Liver (tissue), 9 donors: ENCODE measurements around the gene HRCT1. TPM values are rescaled to one million over a fixed set of nuclear protein-coding genes. Genes with fewer than 3 reads are reported as not detected.

Experiments
- DNase-seq: peaks from one replicate; pipeline ENCODE4 v3.0.0-alpha.2; 2017; ENCODE audit warnings: low spot score
- H3K27ac ChIP-seq, 2 donors: one replicate each; pipeline ENCODE4 v1.7.0; 2013; ENCODE audit warnings: inconsistent platforms in 2 of 2, low read length in 2 of 2, control low read depth in 1 of 2, low read depth in 1 of 2, mild to moderate bottlenecking in 1 of 2
- H3K27me3 ChIP-seq, 4 donors: one replicate each; pipeline versions ENCODE4 v1.6.1 to v1.7.0; 2013; ENCODE audit warnings: low read length in 3 of 4, inconsistent platforms in 1 of 4, mild to moderate bottlenecking in 1 of 4, moderate library complexity in 1 of 4; ENCODE audit not compliant: control insufficient read depth in 4 of 4, insufficient read depth in 4 of 4
- H3K36me3 ChIP-seq, 4 donors: one replicate each; pipeline versions ENCODE4 v1.6.1 to v1.7.0; 2013; ENCODE audit warnings: low read length in 3 of 4, mild to moderate bottlenecking in 3 of 4, low read depth in 1 of 4, moderate library complexity in 1 of 4; ENCODE audit not compliant: control insufficient read depth in 4 of 4, insufficient read depth in 3 of 4
- H3K4me1 ChIP-seq, 4 donors: one replicate each; pipeline versions ENCODE4 v1.6.1 to v1.7.0; 2013; ENCODE audit warnings: low read length in 3 of 4, mild to moderate bottlenecking in 3 of 4, moderate library complexity in 1 of 4; ENCODE audit not compliant: control insufficient read depth in 4 of 4, insufficient read depth in 4 of 4
- H3K4me3 ChIP-seq, 3 donors: one replicate each; pipeline versions ENCODE4 v1.6.1 to v1.7.0; 2013; ENCODE audit warnings: low read length in 3 of 3, control low read depth in 1 of 3, low read depth in 1 of 3, mild to moderate bottlenecking in 1 of 3
- H3K9ac ChIP-seq, 2 donors: one replicate each; pipeline ENCODE4 v1.7.0; 2013; ENCODE audit warnings: low read length in 2 of 2, mild to moderate bottlenecking in 2 of 2, moderate library complexity in 2 of 2, control low read depth in 1 of 2, low read depth in 1 of 2
- H3K9me3 ChIP-seq, 4 donors: one replicate each; pipeline versions ENCODE4 v1.6.1 to v1.7.0; 2013; ENCODE audit warnings: low read length in 3 of 4; ENCODE audit not compliant: control insufficient read depth in 4 of 4
- EGR1 ChIP-seq, 2 donors: IDR thresholded peaks; 2 replicates each; pipeline ENCODE4 v1.6.1; 2016 to 2018; ENCODE audit warnings: antibody characterized with exemption in 2 of 2, low read depth in 2 of 2
- FOXA1 ChIP-seq: IDR thresholded peaks from 2 replicates; pipeline ENCODE4 v1.6.1; 2016; ENCODE audit warnings: antibody characterized with exemption
- FOXA2 ChIP-seq: IDR thresholded peaks from 2 replicates; pipeline ENCODE4 v1.6.1; 2016; ENCODE audit warnings: antibody characterized with exemption
- GABPA ChIP-seq, 2 donors: IDR thresholded peaks in 1 of 2; conservative IDR thresholded peaks in 1 of 2; 2 replicates each; pipeline ENCODE4 v1.6.1; 2016; ENCODE audit warnings: antibody characterized with exemption in 2 of 2, mild to moderate bottlenecking in 1 of 2, moderate library complexity in 1 of 2
- HNF4A ChIP-seq, 2 donors: conservative IDR thresholded peaks; 2 replicates each; pipeline ENCODE4 v1.6.1; 2016; ENCODE audit warnings: antibody characterized with exemption in 2 of 2, mild to moderate bottlenecking in 2 of 2
- HNF4G ChIP-seq: IDR thresholded peaks from 2 replicates; pipeline ENCODE4 v1.6.1; 2016; ENCODE audit warnings: antibody characterized with exemption
- JUND ChIP-seq, 2 donors: IDR thresholded peaks; 2 replicates each; pipeline ENCODE4 v1.6.1; 2016; ENCODE audit warnings: antibody characterized with exemption in 2 of 2
- RAD21 ChIP-seq, 2 donors: IDR thresholded peaks; 2 replicates each; pipeline ENCODE4 v1.6.1; 2016; ENCODE audit warnings: antibody characterized with exemption in 2 of 2, mild to moderate bottlenecking in 2 of 2
- RXRA ChIP-seq, 2 donors: IDR thresholded peaks; 2 replicates each; pipeline ENCODE4 v1.6.1; 2017 to 2018; ENCODE audit warnings: antibody characterized with exemption in 2 of 2, mild to moderate bottlenecking in 1 of 2
- SP1 ChIP-seq: IDR thresholded peaks from 2 replicates; pipeline ENCODE4 v1.6.1; 2018; ENCODE audit warnings: antibody characterized with exemption, mild to moderate bottlenecking
- TAF1 ChIP-seq: conservative IDR thresholded peaks from 2 replicates; pipeline ENCODE4 v1.6.1; 2016; ENCODE audit warnings: antibody characterized with exemption, mild to moderate bottlenecking
- YY1 ChIP-seq: IDR thresholded peaks from 2 replicates; pipeline ENCODE4 v1.6.1; 2016; ENCODE audit warnings: antibody characterized with exemption, mild to moderate bottlenecking
- WGBS: extraction: QIAGEN DNeasy Blood & Tissue Kit; methylation state at CpG from one replicate; pipeline ENCODE4 v1.1.7; 2013; 5-methylcytosine and 5-hydroxymethylcytosine counted together
- polyA plus RNA-seq, 2 donors: library from polyadenylated mRNA; stranded (reverse) in 1 of 2; unstranded in 1 of 2; fragments of 200-250 nt in 1 of 2; fragments of >200 nt in 1 of 2; fragmentation: Nextera tagmentation in 1 of 2; extraction: Ambion mirVana in 1 of 2; gene quantifications; one replicate each; pipeline versions ENCODE4 v1.2.1 to v1.2.3, GENCODE V29; 2013 to 2015
- total RNA-seq, 2 donors: library from RNA; depleted of rRNA; stranded (reverse); fragments of >200 nt; gene quantifications; one replicate each; pipeline ENCODE4 v1.2.3, GENCODE V29; 2014
- TF ChIP-seq, protein P1 (sequence below): IDR thresholded peaks from 2 replicates; pipeline ENCODE4 v1.6.1; 2016; ENCODE audit warnings: antibody characterized with exemption
- TF ChIP-seq, protein P2 (sequence below): IDR thresholded peaks from 2 replicates; pipeline ENCODE4 v1.6.1; 2016; ENCODE audit warnings: antibody characterized with exemption
- TF ChIP-seq, protein P3 (sequence below): IDR thresholded peaks from 2 replicates; pipeline ENCODE4 v1.6.1; 2016; ENCODE audit warnings: antibody characterized with exemption, mild to moderate bottlenecking
- TF ChIP-seq, protein P4 (sequence below): IDR thresholded peaks from 2 replicates; pipeline ENCODE4 v1.6.1; 2016; ENCODE audit warnings: antibody characterized with exemption
- donor health status: healthy.
- donor health status: healthy.
- donor health status: healthy.
- donor health status: healthy.
- donor health status: healthy.

Gene HRCT1
- total and polyA plus RNA-seq, 4 donors: 0.08 to 2.9 (median 0.27) TPM

DNA sequence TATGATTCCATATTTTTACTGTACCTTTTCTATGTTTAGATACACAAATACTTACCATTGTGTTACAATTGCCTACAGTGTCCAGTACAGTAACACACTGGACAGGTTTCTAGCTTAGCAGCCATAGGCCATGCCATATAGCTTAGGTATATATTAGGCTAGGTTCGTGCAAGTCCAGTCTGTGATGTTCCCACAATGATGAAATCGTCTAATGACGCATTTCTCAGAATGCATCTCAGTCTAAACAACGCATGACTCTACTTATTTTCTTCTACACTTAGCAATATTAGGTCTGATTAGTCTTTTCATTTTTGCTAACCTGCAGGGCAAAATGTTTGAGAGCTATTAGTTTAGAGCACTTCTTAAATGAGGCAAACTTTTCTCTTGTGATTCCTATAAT, 29.3 kb downstream of the HRCT1 start:
- Histone ChIP-seq H3K27ac (no peak overlapping the region), H3K4me1 (no peaks in the 10 kb centered on the region), H3K9ac (no peak overlapping the region), H3K27me3 (no peaks in the 10 kb centered on the region), H3K4me3 (no peak overlapping the region), H3K9me3 (no peaks in the 10 kb centered on the region), H3K36me3 (no peaks in the 10 kb centered on the region)
- DNase-seq: no peak
- 94% methylated on average over 4 of the region's 4 CpGs for whole genome bisulfite sequencing
- TF ChIP-seq SP1: no peak
- no peak for TF ChIP-seq HNF4A (conservative IDR thresholded peaks at IDR 0.05)
- no peak for TF ChIP-seq JUND (IDR thresholded peaks at IDR 0.05)
- TF ChIP-seq GABPA (IDR thresholded peaks at IDR 0.05 in 1 of 2, conservative IDR thresholded peaks at IDR 0.05 in 1 of 2): no peak
- TF ChIP-seq, protein P1, sequence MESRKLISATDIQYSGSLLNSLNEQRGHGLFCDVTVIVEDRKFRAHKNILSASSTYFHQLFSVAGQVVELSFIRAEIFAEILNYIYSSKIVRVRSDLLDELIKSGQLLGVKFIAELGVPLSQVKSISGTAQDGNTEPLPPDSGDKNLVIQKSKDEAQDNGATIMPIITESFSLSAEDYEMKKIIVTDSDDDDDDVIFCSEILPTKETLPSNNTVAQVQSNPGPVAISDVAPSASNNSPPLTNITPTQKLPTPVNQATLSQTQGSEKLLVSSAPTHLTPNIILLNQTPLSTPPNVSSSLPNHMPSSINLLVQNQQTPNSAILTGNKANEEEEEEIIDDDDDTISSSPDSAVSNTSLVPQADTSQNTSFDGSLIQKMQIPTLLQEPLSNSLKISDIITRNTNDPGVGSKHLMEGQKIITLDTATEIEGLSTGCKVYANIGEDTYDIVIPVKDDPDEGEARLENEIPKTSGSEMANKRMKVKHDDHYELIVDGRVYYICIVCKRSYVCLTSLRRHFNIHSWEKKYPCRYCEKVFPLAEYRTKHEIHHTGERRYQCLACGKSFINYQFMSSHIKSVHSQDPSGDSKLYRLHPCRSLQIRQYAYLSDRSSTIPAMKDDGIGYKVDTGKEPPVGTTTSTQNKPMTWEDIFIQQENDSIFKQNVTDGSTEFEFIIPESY: no peak
- TF ChIP-seq, protein P2, sequence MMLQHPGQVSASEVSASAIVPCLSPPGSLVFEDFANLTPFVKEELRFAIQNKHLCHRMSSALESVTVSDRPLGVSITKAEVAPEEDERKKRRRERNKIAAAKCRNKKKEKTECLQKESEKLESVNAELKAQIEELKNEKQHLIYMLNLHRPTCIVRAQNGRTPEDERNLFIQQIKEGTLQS: no peak
- TF ChIP-seq, protein P3, sequence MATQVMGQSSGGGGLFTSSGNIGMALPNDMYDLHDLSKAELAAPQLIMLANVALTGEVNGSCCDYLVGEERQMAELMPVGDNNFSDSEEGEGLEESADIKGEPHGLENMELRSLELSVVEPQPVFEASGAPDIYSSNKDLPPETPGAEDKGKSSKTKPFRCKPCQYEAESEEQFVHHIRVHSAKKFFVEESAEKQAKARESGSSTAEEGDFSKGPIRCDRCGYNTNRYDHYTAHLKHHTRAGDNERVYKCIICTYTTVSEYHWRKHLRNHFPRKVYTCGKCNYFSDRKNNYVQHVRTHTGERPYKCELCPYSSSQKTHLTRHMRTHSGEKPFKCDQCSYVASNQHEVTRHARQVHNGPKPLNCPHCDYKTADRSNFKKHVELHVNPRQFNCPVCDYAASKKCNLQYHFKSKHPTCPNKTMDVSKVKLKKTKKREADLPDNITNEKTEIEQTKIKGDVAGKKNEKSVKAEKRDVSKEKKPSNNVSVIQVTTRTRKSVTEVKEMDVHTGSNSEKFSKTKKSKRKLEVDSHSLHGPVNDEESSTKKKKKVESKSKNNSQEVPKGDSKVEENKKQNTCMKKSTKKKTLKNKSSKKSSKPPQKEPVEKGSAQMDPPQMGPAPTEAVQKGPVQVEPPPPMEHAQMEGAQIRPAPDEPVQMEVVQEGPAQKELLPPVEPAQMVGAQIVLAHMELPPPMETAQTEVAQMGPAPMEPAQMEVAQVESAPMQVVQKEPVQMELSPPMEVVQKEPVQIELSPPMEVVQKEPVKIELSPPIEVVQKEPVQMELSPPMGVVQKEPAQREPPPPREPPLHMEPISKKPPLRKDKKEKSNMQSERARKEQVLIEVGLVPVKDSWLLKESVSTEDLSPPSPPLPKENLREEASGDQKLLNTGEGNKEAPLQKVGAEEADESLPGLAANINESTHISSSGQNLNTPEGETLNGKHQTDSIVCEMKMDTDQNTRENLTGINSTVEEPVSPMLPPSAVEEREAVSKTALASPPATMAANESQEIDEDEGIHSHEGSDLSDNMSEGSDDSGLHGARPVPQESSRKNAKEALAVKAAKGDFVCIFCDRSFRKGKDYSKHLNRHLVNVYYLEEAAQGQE: no peak
- no peak for TF ChIP-seq HNF4G
- no peak for TF ChIP-seq TAF1
- TF ChIP-seq FOXA2: no peak

DNA sequence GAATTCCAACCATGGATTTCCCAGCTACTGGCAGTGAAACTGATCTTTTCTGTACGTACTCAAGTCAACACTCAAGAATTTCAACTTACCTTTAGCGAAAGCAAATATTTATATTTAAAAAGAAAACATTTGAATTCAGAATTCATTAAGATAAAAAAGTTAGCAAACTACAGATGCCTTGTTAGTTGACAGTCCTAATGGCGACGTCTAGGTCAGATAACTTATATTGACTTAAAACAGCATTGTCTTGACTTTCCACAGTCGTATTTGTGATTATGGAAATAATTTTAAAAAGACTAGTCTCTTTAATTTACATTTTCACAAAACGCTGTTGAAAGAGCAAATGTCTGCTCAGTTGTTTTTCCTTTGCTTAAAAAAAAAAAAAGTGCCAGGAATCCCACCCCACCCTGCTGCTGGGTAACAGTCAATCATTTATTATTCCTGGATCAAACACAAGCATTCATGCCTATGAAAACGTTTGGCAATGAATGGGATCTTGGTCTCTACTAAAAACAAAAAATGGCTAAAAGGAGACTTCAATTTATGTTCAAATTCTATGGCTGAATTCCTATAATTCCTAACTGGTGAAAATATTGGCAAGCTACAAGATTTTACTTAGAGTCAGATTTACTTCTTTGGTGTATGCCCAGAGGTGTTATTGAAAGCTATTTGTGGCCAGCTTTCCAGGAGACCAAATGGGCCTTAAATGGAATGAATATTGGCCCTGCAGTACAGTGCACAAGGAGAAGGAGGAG, 29.9 kb downstream of the HRCT1 start:
- no peak for TF ChIP-seq RAD21 (IDR thresholded peaks at IDR 0.05)
- no peak for TF ChIP-seq GABPA (IDR thresholded peaks at IDR 0.05 in 1 of 2, conservative IDR thresholded peaks at IDR 0.05 in 1 of 2)
- no peak for TF ChIP-seq JUND (IDR thresholded peaks at IDR 0.05)
- TF ChIP-seq YY1: no peak
- no peak for TF ChIP-seq RXRA (IDR thresholded peaks at IDR 0.05)
- no peak for TF ChIP-seq EGR1 (IDR thresholded peaks at IDR 0.05; ENCODE audit: low read depth in 2 of 2)
- TF ChIP-seq FOXA2: no peak
- no peak for TF ChIP-seq SP1
- TF ChIP-seq, protein P3: no peak
- TF ChIP-seq, protein P2: no peak
- TF ChIP-seq, protein P4, sequence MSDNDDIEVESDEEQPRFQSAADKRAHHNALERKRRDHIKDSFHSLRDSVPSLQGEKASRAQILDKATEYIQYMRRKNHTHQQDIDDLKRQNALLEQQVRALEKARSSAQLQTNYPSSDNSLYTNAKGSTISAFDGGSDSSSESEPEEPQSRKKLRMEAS: no peak
- TF ChIP-seq FOXA1: no peak
- no peak for TF ChIP-seq HNF4G
- TF ChIP-seq HNF4A (conservative IDR thresholded peaks at IDR 0.05): no peak
- Histone ChIP-seq H3K27me3 (no peaks in the 10 kb centered on the region), H3K9me3 (no peaks in the 10 kb centered on the region), H3K27ac (no peak overlapping the region), H3K4me1 (peaks cover 0 to 5% (median 2%) of the 10 kb centered on the region in 4 donors), H3K36me3 (no peaks in the 10 kb centered on the region), H3K9ac (no peak overlapping the region), H3K4me3 (no peak overlapping the region)
- 60% methylated on average over 7 of the region's 7 CpGs for WGBS
- DNase-seq: no peak
